ENCODE data around the gene ARHGEF2. TPM values are rescaled to one million over a fixed set of nuclear protein-coding genes. Genes with fewer than 3 reads are reported as not detected.
A peak's percentile ranks its signal among the peaks of the same experiment; 100 is the strongest.

Gene ARHGEF2
- total RNA-seq, result 36.8 and 53.6 TPM in 2 replicates

DNA sequence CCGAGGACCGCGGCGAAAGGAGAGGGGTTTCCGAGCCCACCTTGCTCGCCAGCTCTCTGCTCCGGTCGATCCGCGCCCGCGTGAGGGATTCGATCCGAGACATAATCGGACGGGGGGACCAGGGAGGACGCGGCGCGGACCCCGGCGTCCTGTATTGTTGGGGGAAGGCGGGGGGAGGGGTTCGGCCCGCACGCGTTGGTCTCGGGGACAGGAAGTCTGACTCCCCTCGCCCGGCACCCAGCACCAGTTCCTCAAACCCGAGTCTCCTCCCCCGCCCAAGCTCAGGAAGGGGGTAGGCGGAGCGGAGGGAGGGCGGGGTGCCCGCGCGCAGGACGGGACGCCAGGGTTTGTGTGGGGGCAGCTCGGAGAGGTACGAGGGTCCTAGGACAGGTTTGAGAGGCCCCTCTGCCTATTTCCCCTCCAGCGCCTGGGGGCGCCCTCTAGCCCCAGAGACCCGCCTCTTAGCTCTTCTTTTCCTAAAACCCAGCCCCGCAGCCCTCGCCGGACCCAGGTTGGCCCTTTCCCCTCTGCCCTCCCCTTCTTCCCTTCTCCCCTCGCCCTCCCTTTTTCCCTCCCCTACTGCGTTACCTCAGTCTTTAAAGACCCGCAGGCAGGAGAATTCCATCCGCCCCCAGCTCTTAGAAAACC lies at the start of gene ARHGEF2:
Gene ARHGEF2 (minus strand): TSS at position 223 of the 648 bp plus-strand sequence. CDS start 120 bp downstream, at position 103.
- DNase-seq (ENCODE audit: low read depth), result no peak

DNA sequence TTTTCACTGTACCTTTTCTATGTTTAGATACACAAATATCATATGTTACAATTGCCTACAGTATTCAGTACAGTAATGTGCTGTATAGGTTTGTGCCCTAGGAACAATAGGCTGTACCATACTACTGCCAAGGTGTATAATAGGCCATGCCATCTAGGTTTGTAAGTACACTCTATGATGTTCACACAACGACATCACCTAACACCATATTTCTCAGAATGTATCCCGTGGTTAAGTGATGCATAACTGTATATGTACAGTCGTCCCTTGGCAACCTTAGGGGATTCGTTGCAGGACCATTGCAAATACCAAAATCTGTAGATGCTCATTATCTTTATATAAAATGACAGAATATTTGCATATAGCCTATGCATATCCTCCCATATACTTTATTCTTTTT lies 48.2 kb upstream of the ARHGEF2 start:
- no peak for DNase-seq (ENCODE audit: low read depth)

DNA sequence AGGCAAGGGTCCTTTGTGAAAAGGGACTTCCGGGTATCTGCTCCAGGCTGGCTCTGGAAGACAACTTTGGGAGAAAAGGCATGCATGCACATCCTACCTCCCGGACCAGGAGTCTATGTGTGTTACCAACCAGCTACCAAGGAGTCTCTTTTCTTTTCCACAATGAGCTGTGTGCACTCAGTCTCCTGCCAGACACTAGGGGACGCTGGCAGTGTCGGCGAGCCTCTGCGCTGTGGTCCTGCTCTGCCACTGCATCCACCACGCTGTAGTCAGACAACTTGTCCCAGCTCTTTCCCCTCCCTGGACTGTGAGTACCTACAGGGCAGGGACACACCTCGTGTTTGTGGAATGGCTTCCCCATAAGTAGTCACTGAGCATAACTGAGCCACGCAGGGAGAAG lies 47.5 kb upstream of the ARHGEF2 start:
- peak; percentile 31 for DNase-seq (ENCODE audit: low read depth)

DNA sequence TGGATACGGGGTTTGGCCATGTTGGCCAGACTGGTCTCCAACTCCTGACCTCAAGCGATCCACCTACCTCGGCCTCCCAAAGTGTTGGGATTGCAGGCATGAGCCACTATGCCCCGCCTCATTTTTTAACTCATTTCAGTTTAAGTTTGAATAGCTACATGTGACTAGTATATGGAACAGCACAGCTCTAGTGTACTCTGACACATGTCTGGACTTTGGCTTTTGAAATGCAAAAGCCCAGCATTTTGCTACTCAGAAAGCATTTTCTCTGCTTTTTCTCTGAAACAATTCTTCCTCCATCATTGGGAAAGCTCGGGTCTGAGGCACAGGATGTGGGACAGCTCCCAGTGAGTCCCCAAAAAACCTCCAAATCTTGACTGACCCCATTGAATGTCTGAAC lies 46.5 kb upstream of the ARHGEF2 start:
- DNase-seq (ENCODE audit: low read depth), result no peak

DNA sequence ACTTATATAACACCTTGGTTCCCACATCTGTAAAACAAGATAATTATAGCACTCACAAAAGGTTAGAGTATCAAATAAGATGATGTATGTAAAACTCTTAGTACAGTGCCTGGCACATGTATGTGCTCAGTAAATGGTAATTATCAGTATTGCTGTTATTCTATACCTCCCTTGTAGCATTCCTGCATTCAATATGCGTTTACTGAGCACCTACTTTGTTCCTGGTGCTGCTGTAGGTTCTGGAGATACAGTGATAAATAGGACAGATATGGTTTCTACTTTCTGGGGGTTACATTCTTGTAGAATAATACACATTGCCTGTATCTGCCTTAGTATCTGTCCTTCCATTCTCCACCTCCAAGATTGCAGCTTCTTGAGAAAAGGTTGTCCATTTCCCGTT lies 43.6 kb upstream of the ARHGEF2 start:
- DNase-seq (ENCODE audit: low read depth), result no peak

DNA sequence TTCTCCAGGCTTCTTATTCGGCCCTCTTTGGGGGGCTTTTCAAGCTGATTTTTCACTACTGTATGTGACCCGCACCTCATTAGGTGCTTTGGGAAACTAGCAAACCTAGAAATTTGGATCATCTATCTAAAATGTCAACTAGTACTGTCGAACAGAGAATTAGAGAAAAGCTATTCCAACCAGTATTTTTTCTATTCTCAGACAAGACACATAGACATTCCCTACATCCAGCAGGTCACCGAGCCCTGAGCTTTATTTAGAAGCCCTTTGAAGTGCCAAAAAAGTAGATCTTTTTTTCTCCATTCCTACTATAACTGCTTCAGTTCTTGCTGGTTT lies 42.7 kb upstream of the ARHGEF2 start:
- DNase-seq (ENCODE audit: low read depth), result no peak

DNA sequence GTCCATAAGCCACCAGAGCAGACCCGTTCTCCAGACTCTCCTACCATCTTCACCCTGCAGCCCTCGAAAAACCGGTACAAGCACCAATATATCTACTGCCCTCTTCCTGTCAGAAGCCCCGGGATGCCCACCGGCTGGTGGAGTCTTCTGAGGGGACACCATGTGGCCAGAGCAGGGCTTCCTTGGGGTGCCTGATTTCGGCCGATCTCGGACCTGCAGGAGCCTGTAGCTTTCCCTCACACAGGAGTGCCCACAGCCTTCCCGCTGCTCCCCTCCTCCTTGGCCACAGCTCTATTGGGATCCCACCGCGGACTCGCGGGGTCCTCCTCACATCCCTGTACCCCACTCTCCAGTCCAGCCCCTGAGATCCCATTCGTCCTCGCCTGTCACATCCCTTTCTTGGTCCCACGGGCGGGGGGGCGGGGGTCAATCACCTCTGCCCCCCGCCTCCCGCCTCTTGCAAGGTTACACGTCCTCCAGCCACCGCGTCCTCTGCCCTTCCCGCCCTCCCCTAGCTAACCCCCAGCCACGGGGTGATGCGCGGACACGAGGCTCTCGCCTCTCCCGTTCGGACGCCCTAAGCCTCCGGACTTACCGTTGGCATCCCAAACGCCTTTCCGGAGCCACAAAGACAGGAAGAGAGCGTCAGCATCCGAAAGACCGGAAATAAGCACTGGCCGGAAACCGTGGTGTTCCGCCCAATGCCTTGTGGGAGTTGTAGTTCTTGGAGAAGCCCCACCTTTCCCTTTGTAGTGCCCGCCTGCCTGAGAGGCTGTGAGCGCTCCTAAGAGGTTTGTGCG lies 42.1 kb upstream of the ARHGEF2 start, which contains the start of gene SSR2:
Gene SSR2 (minus strand): TSS at position 659 of the 800 bp plus-strand sequence. CDS start 784 bp downstream, outside the sequence.
- DNase-seq (ENCODE audit: low read depth), result peak; percentile 89

DNA sequence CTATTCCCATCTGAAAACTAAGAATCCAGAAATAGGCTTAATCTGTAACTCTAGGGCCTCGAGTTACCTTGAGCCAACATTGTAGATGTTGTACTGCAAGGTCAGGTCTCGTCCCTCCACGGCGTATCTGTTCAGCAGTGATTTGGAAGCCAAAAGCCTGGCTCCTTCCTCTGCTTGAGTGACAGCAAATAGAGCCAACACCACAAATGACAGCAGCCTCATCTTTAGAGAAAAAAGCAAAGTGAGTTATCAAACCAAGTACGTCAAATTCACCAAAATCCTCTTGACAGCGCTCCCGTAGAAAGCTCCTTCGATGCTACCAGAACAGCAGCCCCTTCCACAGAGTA lies 41.6 kb upstream of the ARHGEF2 start:
- DNase-seq (ENCODE audit: low read depth), result no peak

DNA sequence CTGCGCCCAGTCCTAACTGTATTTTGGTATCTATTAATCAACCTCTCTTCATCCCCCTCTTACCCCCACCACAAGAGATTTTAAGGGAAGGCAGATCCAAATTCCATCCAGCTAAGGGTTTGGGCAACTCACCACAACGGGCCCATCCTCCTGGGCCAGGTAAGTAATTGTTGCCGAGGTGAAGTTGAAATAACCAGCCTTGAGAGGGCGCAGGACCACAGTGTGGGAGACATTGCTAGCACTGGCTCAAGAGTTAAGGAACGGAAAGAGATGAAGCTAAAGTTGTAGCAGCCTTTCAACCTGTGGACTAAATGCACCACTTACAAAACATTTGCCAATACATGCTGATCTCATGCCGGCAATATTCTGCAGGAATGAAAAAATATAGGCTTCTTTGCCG lies 36.5 kb upstream of the ARHGEF2 start:
- no peak for DNase-seq (ENCODE audit: low read depth)

DNA sequence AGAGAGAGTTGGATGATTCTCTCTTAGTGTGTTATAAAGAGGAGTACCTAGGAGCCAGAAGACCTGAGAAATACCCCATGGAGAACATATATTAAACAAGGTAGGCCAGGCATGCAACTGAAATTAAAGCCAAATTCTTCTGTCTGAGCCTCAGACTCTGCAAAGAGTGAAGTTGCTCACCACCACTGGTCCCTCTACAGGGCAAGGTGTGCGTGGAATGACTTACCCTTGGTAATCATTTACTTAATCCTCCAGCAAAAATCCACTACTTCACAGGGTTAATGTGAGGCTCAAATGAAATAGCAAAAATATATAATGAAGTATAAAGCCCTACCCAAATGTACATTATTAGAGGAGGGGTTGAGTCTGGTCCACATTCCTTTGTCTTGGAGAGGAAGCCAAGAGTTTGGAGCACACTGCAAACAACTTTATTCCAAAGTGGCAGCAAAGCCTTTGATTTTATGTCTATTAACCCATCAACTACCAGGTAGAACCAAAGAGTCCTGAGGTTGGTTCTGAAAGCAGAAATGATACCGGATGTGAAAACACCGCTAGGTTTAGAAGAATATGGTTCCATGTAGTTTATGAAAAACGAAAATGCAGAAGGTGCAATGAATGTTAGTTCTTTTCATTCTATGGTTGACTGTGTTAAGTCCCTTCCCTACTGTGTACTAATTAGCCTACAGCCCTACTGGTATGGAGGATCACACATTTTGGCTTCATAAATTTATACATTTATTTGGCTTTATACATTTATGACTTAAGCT lies 33.9 kb upstream of the ARHGEF2 start:
- no peak for DNase-seq (ENCODE audit: low read depth)

DNA sequence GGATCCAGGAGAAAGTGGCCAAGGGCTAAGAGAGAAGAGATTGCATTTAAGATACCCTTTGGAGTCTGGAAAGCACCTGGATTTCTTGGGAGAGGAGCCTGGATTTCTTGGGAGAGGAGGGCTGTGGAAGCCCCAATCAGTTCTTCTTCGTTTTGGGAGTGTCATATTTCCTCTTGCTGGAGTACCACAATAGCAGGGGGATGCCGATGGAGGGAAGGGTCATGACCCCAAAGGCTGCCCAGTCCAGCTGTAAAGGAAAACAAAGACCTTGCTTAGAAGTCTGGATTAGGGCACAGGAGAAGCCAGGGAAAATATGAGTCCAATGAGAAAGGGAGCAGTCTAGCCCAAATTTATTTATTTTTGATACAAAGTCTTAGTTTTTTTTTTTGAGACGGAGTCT lies 31.1 kb upstream of the ARHGEF2 start:
- no peak for DNase-seq (ENCODE audit: low read depth)

DNA sequence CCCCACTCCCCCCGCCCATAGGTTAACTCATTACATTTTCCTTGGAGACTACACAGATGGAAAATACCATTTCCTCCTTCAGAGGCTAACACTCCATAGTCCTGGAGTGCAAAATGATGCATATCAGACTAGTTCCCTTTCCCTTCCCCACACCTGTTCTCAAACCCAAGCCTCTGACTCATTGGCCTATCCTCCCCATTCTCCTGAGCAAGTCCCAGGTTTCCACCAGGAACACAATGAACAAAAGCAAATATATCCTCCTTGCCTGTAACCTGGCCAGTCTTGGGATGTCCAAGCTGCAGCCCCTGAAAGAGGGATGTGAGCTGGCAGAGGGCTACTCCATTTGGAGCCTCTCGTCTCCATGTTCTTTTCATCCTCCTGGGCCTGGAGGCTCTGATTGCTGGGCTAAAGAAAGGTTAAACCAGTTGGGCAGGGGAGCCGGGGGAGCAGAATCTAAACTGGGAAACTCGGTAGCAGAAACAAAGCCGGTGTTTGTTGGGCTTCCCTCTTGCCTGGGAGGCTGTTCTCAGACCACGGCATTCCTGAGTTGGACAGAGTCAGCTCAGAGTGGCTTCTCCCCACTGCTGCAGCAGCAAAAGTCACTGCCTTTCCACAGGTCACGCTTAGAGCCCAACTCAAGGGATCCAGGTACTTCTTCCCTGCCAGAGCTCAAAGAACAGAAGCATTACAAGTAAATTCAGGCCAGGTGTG lies 28.5 kb upstream of the ARHGEF2 start:
- DNase-seq (ENCODE audit: low read depth), result peak; percentile 16

DNA sequence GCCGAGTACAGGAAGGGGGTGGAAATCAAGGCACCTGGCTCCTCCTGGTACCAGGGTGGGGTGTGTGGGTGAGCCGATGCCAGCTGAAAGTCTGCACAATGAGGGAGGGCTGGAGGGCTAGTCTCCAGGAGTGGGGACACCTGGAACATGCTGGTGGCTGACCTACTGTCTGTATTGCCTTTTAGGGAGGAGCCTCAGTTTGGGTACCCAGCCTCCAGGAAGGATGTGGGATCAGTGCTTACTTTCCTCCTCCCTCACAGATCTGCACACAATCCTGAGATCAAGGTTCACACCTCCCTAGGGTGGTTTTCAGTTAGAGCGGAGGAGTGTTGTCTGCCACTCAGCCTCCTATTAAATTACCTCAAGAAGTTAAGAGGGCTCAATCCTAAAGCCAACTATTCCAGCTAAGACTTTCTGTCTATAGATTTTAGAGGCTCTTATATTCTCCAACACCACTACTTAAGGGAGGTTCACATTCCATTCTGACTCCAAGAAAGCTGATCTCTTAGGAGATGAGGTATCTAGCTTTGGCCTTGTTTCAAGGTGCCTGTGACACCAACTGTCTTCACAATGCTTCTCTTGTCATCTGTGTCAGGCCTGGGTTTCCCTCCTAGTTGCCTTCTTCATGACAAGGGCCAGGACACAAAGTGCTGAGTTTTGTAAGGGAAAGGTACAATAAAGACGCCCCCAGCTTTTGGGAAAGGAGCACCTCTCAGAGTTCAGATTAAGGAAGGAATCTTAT lies 26.7 kb upstream of the ARHGEF2 start:
- DNase-seq (ENCODE audit: low read depth), result no peak

DNA sequence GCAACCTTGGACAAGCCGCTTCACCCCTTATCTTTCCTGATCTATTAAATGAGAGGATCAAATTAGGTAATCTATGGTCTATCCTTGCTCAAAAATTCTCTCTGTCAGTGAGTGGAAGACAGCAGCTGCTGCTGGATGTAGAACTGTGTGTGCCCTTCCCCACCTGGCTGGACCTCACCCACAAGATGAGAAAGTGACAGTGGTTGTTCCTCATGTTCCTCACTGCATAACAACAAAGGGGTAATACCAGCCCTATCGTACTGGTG lies 25.5 kb upstream of the ARHGEF2 start:
- no peak for DNase-seq (ENCODE audit: low read depth)

DNA sequence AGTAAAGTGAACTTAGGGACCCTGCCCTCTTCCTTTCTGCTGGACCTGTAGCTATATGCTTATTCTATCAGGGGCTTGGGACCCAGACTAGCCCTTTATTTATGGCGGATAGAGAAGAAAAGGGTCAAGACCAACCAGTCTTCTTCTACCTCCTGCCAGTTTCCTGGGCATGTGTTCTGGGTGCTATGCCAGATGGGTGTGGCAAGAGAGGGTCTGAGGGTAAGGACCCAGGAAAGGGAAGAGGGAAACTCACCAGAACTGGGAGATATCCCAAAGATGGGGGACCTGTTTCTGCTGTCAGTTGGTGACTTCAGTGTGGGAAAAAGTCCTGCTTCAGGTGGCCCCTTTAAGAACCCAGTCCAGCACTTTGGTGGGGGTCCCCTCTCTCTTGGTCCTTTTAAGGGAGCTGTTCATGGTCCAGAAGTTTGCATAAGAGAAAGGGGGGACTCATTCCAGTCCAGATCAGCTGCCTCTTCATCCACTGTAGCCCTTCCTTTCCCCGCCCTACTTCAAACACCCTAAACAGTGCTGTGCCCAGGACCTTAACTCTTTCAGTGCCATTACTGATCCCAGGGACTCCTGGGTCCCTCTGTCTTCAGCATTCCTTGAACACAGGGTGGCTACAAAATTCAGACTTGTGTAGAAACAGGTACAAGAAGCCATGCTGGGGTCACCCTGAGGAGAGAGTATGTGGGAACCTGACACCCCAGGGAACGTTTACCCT lies 24.0 kb upstream of the ARHGEF2 start:
- no peak for DNase-seq (ENCODE audit: low read depth)

DNA sequence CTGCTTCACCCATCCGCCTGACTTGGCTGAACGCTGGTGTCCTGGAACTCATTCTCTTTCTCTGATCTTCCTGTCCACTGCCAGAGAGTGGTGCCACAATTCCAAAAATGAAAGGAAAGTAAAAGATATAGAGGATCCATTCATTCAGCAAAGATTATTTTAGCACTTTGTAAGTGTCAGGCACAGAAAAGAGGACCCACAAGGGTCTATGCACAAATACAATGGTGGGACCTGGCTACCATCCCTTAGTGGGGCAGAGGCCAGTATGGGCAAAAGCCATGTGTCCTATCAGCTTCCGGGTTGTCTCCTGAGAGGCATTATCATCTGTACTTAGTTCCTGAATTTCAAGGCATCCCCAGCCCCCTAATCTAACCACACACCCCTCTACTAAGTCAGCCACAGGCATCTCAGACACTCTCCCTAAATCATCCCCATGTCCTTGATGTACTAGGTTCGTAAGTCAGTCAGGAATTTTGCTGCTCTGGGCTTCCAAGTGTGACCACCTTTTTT lies 23.4 kb upstream of the ARHGEF2 start:
- DNase-seq (ENCODE audit: low read depth), result peak; percentile 81

DNA sequence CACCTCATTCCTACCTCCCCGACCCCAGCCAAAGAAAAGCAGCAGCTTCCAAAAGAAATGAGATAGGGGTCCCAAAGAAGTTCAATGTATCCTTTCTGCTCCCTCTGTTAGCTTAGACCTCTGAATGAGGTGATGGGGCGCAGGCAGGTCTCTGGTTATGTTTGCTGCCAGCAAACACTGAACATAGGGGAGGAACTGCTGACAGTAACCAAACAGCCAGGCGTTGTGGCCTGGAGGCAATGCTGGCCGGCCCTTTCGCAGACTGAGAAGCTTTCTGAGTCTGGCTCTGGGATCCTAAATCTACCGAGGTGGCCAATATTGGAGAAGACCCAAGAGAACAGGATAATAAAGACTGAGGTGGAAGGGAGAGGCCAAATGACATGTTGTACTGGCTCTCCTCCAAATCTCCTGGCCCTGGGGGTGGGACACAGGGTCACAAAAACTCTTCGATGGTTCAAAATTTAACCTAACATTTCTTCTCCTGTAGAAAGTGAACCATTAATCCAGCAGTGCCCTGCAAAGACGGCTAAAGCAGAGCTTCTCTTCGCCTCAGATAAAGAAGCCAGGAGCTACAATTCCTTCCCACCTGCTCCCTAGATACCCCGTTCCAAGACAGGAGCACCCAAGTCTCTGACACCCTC lies 22.8 kb upstream of the ARHGEF2 start:
- no peak for DNase-seq (ENCODE audit: low read depth)

DNA sequence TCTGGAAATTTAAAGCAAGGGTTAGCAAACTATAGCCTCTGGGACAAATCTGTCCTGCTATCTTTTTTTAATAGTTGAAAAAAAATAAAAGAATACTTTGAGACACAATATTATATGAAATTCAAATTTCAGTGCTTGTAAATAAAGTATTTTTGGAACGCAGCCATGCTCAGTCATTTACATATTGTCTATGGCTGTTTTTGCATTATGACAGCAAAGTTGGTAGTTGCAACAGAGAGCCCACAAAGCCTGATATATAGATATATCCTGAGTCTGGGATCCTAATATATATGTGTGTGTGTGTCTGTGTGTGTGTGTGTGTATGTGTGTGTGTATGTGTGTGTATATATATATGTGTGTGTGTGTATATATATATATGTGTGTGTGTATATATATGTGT lies 21.6 kb upstream of the ARHGEF2 start:
- DNase-seq (ENCODE audit: low read depth), result no peak

DNA sequence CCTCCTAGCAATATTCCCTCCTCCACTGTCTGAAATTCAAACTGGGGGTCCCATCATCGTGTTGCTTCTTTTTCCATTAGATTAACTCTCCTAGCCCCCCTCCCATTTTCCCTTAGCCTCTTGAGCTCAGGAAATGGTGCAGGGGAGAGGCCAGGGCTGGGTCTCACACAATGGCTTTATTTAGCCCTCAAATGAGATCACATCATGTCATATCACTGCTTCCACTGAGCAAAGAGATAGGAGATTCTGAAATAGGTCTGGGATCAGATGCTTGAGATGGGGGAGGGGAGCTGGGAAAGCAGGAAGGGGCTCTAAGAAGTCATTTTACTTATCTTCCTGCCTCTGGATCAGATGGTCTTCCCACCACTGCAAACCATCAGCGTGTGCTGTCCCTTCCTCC lies 17.8 kb upstream of the ARHGEF2 start:
- DNase-seq (ENCODE audit: low read depth), result no peak

DNA sequence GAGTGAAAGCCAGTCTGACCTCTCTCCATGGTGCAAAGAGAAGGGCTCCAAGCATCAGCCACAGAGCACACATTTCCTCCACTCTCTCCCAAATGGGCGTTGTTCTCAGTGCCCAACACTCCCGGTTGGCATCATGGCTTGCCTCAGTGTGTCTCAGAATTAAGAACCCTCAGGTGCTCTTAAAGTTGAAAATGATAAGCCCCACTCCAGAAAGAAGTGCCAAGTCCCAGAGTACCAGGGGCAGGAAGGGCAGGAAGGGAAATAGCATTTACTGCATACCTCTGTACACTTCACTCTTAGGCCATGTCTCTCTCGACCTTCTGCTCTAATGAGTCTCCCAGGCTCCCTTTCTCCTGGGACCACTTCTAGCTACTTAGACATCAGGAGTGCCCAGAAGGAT lies 15.2 kb upstream of the ARHGEF2 start:
- DNase-seq (ENCODE audit: low read depth), result no peak

Measured in renal cortical epithelial cell (primary cell).